Activated CD4-positive, alpha-beta T cell treated with anti-CD3 and anti-CD28 coated beads for 36 hours (primary cell): Measurements from ENCODE around the gene RELL2. TPM values are rescaled to one million over a fixed set of nuclear protein-coding genes. Genes with fewer than 3 reads are reported as not detected.

Experiments
- ATAC-seq: fragments of 200-7000 bp; cut with Tn5 transposase; one replicate; pipeline ENCODE4 v1.10.0; 2021; ENCODE audit warnings: mild to moderate bottlenecking, moderate library complexity
- CTCF ChIA-PET: fragments of 350-600 bp; sonication (Branson Sonifier 250); formaldehyde crosslinking; loops from one replicate; lab custom pipeline; 2021; ENCODE audit warnings: antibody characterized with exemption; lab: Charles Lee
- POLR2A ChIA-PET: fragments of 350-600 bp; sonication (Branson Sonifier 250); formaldehyde crosslinking; loops from one replicate; lab custom pipeline; 2021; ENCODE audit warnings: antibody characterized with exemption, inconsistent platforms; lab: Charles Lee
- DNase-seq: peaks from one replicate; pipeline ENCODE4 v3.0.0-alpha.2; 2020
- H3K27ac Mint-ChIP-seq: one replicate; pipeline ENCODE4 v1.8.0; 2021; ENCODE audit warnings: mixed read lengths
- H3K27me3 Mint-ChIP-seq: one replicate; pipeline ENCODE4 v1.8.0; 2021; ENCODE audit warnings: mixed read lengths
- H3K36me3 Mint-ChIP-seq: one replicate; pipeline ENCODE4 v1.8.0; 2021; ENCODE audit warnings: low read depth, mixed read lengths
- H3K4me1 Mint-ChIP-seq: one replicate; pipeline ENCODE4 v1.8.0; 2021; ENCODE audit warnings: mixed read lengths
- H3K4me3 Mint-ChIP-seq: one replicate; pipeline ENCODE4 v1.8.0; 2021; ENCODE audit warnings: mild to moderate bottlenecking, moderate library complexity, mixed read lengths
- H3K9me3 Mint-ChIP-seq: one replicate; pipeline ENCODE4 v1.8.0; 2021; ENCODE audit warnings: low read depth, mixed read lengths
- intact Hi-C, 2 experiments: fragments of 100-400 bp; cut with DNase I in 1 of 2; cut with micrococcal nuclease in 1 of 2; formaldehyde crosslinking; loops; one replicate each; pipeline versions ENCODE4 v1.14.2 to v1.15.1; 2022 to 2024; cut with DNase I, micrococcal nuclease
- total RNA-seq, 2 experiments: library from RNA; stranded (reverse); gene quantifications; one replicate each; pipeline ENCODE4 v1.2.3, GENCODE V29; 2021

The RELL2 gene
- total RNA-seq, 2 experiments from 2014 or later, result 24.3 to 27.8 TPM

DNA sequence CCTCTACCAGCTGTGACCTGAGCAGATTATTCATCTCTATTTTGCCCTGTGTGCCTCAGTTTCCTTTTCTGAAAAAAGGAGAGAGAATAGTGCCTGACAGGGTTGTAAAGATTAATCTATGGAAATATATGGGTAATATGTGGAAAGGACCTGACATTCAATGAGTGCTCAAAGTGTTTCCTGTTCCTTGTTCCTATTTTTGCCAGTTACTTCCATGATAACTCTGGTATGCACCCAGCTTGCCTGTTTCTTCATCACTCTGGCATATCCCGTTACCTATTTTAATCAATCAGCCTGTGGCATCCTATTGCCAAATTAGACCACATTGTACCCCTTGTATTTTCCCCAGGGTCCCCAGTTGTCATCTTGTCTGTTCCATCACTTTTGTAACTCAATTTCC, 48.8 kb downstream of the RELL2 start:
- ChIA-PET CTCF (interaction anchor here (1.4 to 1.6 kb wide), 4 partner anchors 9 to 275 kb away, joined by 4 to 9 read pairs (median 4); no protein-coding TSS in a partner anchor), POLR2A (no interaction called here)
- Mint-ChIP-seq H3K4me1 (peaks cover 19% of the 10 kb centered on the region), H3K27me3 (peaks cover 5% of the 10 kb centered on the region), H3K36me3 (no peaks in the 10 kb centered on the region), H3K9me3 (no peaks in the 10 kb centered on the region), H3K4me3 (no peak overlapping the region), H3K27ac (no peak overlapping the region)
- intact Hi-C loops, result no loop called here
- no peak for DNase-seq
- ATAC-seq, result no peak

- no peak for ATAC-seq
- CTCF ChIA-PET, result interaction anchor here (0.6 to 1.6 kb wide), 4 partner anchors 16 to 553 kb away, joined by 3 to 8 read pairs (median 4); no protein-coding TSS in a partner anchor
- Mint-ChIP-seq H3K27me3 (peaks cover 2% of the 10 kb centered on the region), H3K4me3 (no peak overlapping the region), H3K36me3 (no peaks in the 10 kb centered on the region), H3K9me3 (no peaks in the 10 kb centered on the region), H3K4me1 (peaks cover 14% of the 10 kb centered on the region), H3K27ac (no peak overlapping the region)
- intact Hi-C loops, result no loop called here
- POLR2A ChIA-PET, result no interaction called here
- no peak for DNase-seq
These were observed 50.0 kb downstream of the RELL2 start for GRCh38 chr5:141686648-141687416.

Other genes with a start within 250 kb of the RELL2 start
- gene PCDHGB4, start 249.3 kb upstream of the RELL2 start, total RNA-seq, result under 1 TPM in 1 of 2 experiments, not detected in 1; 0.09 TPM
- gene PCDHGA8, start 244.4 kb upstream of the RELL2 start, total RNA-seq, result not detected
- gene PCDHGB5, start 239.1 kb upstream of the RELL2 start, total RNA-seq, result under 1 TPM; 0.05 to 0.09 TPM
- under 1 TPM in 1 of 2 experiments, not detected in 1; 0.09 TPM for gene PCDHGA9, start 234.2 kb upstream of the RELL2 start, total RNA-seq
- not detected for gene PCDHGB6, start 229.0 kb upstream of the RELL2 start, total RNA-seq
- gene PCDHGA10, start 224.0 kb upstream of the RELL2 start, total RNA-seq, result under 1 TPM in 1 of 2 experiments, not detected in 1; 0.07 TPM
- gene PCDHGB7, start 219.3 kb upstream of the RELL2 start, total RNA-seq, result not detected
- under 1 TPM in 1 of 2 experiments, not detected in 1; 0.07 TPM for gene PCDHGA11, start 215.9 kb upstream of the RELL2 start, total RNA-seq
- under 1 TPM; 0.07 to 0.09 TPM for gene PCDHGA12, start 206.5 kb upstream of the RELL2 start, total RNA-seq
- under 1 TPM; 0.16 to 0.34 TPM for gene PCDHGC3, start 161.0 kb upstream of the RELL2 start, total RNA-seq
- not detected for gene PCDHGC4, start 152.0 kb upstream of the RELL2 start, total RNA-seq
- not detected for gene PCDHGC5, start 147.9 kb upstream of the RELL2 start, total RNA-seq
- 100 to 1,000 TPM; 185 to 212 TPM for gene DIAPH1, start 18.0 kb upstream of the RELL2 start, total RNA-seq
- gene HDAC3, start 148 bp upstream of the RELL2 start, total RNA-seq, result 10 to 100 TPM; 85.9 to 88.6 TPM
- 10 to 100 TPM; 28.2 to 32.9 TPM for gene FCHSD1, start 14.4 kb downstream of the RELL2 start, total RNA-seq
- gene ARAP3, start 45.2 kb downstream of the RELL2 start, total RNA-seq, result 1 to 10 TPM; 3.2 TPM
- not detected for gene PCDH1, start 241.4 kb downstream of the RELL2 start, total RNA-seq